Measurements from ENCODE around the gene TMA7B. TPM values are rescaled to one million over a fixed set of nuclear protein-coding genes. Genes with fewer than 3 reads are reported as not detected.

Gene TMA7B
- total RNA-seq, 4 donors from 2014 or later: 0.27 TPM; not detected in 3

DNA sequence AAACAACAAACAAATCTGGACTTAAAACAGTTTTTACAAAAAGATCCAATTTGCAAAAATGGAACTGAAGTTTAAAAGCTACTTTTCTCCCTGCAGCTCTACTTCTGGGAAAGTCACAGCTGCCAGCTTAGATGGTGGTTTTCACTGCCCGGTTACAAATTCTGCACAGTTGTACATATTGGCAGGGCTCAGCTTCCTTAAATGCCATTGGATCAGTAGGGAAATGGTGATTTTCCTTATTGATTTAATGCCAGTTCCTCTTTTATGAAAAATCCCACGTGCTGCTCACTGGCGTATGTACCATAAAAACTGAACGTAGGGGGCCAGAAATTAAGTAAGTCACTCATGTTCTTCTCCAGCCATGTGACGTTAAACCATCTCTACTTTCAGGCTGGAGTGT lies 36.5 kb upstream of the TMA7B start:
- DNase-seq (ENCODE audit: low spot score in 2 of 2): no peak
- intact Hi-C loops (cut with DNase I; ENCODE audit: low total_unique reads): no loop called here
- no peak for TF ChIP-seq POLR2A (IDR thresholded peaks at IDR 0.05)
- TF ChIP-seq, protein P1, sequence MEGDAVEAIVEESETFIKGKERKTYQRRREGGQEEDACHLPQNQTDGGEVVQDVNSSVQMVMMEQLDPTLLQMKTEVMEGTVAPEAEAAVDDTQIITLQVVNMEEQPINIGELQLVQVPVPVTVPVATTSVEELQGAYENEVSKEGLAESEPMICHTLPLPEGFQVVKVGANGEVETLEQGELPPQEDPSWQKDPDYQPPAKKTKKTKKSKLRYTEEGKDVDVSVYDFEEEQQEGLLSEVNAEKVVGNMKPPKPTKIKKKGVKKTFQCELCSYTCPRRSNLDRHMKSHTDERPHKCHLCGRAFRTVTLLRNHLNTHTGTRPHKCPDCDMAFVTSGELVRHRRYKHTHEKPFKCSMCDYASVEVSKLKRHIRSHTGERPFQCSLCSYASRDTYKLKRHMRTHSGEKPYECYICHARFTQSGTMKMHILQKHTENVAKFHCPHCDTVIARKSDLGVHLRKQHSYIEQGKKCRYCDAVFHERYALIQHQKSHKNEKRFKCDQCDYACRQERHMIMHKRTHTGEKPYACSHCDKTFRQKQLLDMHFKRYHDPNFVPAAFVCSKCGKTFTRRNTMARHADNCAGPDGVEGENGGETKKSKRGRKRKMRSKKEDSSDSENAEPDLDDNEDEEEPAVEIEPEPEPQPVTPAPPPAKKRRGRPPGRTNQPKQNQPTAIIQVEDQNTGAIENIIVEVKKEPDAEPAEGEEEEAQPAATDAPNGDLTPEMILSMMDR (IDR thresholded peaks at IDR 0.05): no peak
- WGBS, 2 donors: 44 to 59% methylated on average over 5 of the region's 5 CpGs
- no peak overlapping the region for H3K4me3 ChIP-seq (ENCODE audit: low read depth, poor library complexity, severe bottlenecking)

DNA sequence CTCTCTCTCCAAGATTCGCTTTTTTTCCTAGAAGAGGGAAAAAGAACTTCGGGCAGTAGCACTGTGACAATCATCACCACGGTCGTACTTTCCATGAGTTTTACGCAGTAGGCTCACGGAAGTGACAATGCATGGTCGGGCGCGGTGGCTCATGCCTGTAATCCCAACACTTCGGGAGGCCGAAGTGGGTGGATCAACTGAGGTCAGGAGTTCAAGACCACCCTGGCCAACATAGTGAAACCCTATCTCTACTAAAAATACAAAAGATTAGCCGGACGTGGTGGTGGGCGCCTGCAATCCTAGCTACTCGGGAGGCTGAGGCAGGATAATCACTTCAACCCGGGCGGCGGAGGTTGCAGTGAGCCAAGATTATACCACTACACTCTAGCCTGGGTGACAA lies 35.9 kb upstream of the TMA7B start:
- DNase-seq (ENCODE audit: low spot score in 2 of 2): no peak
- no peak overlapping the region for H3K4me3 ChIP-seq (ENCODE audit: low read depth, poor library complexity, severe bottlenecking)
- intact Hi-C loops (cut with DNase I; ENCODE audit: low total_unique reads): no loop called here
- TF ChIP-seq POLR2A (IDR thresholded peaks at IDR 0.05): no peak
- TF ChIP-seq, protein P1 (IDR thresholded peaks at IDR 0.05): no peak
- WGBS, 2 donors: 92 to 93% methylated on average over 18 of the region's 18 CpGs

DNA sequence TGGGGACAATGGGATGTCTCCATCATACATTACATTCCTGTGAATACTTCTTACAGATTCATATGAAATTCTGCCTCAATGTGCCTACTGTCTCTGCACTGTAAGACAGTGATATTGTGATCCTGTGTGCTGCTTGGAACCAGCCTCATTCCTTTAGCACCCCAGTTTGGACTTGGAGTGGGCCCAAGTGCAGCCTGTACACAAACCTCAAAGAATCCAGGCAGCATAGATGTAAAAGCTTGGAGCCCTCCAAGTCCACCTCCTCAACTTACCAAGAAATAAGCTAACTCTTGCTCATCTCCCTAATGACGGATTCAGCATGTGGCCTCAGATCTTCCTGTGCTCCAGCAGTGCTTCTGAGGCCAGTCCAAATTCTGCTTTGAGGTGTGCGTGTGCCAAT lies 34.9 kb upstream of the TMA7B start:
- WGBS, 2 donors: 52 to 56% methylated on average over 2 of the region's 2 CpGs
- intact Hi-C loops (cut with DNase I; ENCODE audit: low total_unique reads): no loop called here
- no peak for TF ChIP-seq POLR2A (IDR thresholded peaks at IDR 0.05)
- TF ChIP-seq, protein P1 (IDR thresholded peaks at IDR 0.05): no peak
- H3K4me3 ChIP-seq (ENCODE audit: low read depth, poor library complexity, severe bottlenecking): no peak overlapping the region
- DNase-seq (ENCODE audit: low spot score in 2 of 2): no peak

DNA sequence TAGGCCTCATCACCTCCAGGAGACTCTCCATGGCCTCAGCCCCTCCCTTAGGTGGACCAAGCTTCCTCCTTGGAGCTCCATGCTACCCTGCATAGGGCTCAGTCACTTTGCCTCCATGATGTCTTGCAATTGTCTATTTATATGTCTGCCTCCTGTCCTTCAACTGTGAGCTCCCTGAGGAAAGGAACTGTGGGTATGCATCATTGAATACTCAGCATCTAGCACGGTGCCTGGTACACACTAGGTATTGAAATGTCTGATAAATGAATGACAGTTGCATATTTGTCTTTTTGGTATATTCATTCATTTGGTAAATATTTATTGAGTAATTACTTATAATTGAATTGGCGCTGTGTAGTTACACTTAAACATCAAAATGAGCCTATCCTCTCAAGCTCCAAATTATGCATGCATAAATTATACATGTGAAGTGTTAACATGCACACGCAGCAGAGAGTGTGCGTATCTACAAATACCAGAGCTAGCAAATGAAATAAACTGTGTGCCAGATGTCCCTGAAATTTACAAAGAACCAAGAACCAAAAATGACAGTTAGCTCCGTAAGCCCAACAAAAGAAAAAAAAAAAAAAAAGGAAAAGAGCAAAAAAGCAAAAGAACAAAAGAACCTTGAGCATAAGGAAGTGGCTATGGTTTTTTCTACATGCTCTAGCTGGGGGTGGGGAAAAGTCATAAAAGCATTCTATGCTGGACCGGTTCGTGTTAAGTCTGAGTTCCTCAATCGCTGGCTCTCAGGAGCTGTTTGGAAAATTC lies 34.1 kb upstream of the TMA7B start:
- intact Hi-C loops (cut with DNase I; ENCODE audit: low total_unique reads): no loop called here
- TF ChIP-seq POLR2A (IDR thresholded peaks at IDR 0.05): no peak
- TF ChIP-seq, protein P1 (IDR thresholded peaks at IDR 0.05): no peak
- WGBS, 2 donors: 57 to 60% methylated on average over 8 of the region's 8 CpGs
- no peak for DNase-seq (ENCODE audit: low spot score in 2 of 2)
- no peak overlapping the region for H3K4me3 ChIP-seq (ENCODE audit: low read depth, poor library complexity, severe bottlenecking)

DNA sequence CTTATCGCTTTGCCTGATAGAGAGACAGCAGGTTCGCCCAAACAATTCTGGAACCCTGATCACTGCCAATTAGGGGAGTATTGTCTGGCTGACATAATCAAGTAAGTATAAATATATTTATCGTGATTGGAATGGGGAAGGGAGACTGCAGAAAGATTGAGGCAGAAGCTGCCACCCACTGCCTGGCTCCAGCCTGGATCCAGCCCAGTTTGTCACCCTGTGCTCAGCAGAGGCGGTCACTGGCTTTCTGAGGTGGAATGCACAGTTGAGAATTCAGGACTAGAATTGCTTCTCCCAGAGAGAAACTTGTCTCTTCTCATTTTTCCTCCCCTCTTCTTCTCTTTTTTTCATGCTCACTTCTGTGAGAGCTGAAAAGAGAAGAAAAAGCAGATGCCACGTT lies 33.4 kb upstream of the TMA7B start:
- no peak for DNase-seq (ENCODE audit: low spot score in 2 of 2)
- intact Hi-C loops (cut with DNase I; ENCODE audit: low total_unique reads): no loop called here
- no peak for TF ChIP-seq POLR2A (IDR thresholded peaks at IDR 0.05)
- TF ChIP-seq, protein P1 (IDR thresholded peaks at IDR 0.05): no peak
- H3K4me3 ChIP-seq (ENCODE audit: low read depth, poor library complexity, severe bottlenecking): no peak overlapping the region
- 63 to 67% methylated on average over 5 of the region's 5 CpGs for WGBS, 2 donors

DNA sequence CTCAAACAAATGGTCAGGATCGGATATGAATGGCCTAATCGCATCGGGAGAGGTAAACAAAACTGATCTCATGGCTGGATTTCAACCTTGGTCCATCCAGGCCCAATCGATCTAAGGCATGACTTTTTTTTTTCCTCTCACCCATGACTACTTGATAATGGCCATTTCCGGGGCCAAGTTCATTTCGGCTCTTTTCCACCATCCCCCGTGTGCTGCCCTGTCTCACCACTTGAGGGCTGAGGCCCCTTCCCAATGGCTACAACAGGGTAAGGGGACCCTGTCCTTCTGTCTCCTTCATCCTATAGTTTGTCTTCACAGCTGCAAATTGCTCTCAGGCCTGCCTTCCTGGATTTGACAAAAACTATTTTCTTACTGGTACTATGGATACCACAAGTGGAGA lies 32.7 kb upstream of the TMA7B start:
- WGBS, 2 donors: 64 to 67% methylated on average over 7 of the region's 7 CpGs
- intact Hi-C loops (cut with DNase I; ENCODE audit: low total_unique reads): no loop called here
- no peak for DNase-seq (ENCODE audit: low spot score in 2 of 2)
- H3K4me3 ChIP-seq (ENCODE audit: low read depth, poor library complexity, severe bottlenecking): no peak overlapping the region
- TF ChIP-seq, protein P1 (IDR thresholded peaks at IDR 0.05): no peak
- no peak for TF ChIP-seq POLR2A (IDR thresholded peaks at IDR 0.05)
